Mesodermal cell (in vitro differentiated cells): ENCODE measurements around the gene PISD.
A peak's percentile ranks its signal among the peaks of the same experiment; 100 is the strongest.

Source experiments
- H3K27ac ChIP-seq: 2 replicates; pipeline ENCODE4 v1.7.0; 2013; ENCODE audit warnings: mild to moderate bottlenecking, low read depth, low read length, moderate library complexity; ENCODE audit not compliant: severe bottlenecking
- H3K36me3 ChIP-seq: 2 replicates; pipeline ENCODE4 v1.7.1; 2013; ENCODE audit warnings: mild to moderate bottlenecking, low read length, moderate library complexity; ENCODE audit not compliant: control insufficient read depth, insufficient read depth
- H3K4me1 ChIP-seq: one replicate; pipeline ENCODE4 v1.7.1; 2013; ENCODE audit warnings: mild to moderate bottlenecking, low read length; ENCODE audit not compliant: insufficient read depth, control insufficient read depth, poor library complexity, severe bottlenecking
- H3K4me3 ChIP-seq: 2 replicates; pipeline ENCODE4 v1.7.0; 2013; ENCODE audit warnings: low read length, control low read depth, mild to moderate bottlenecking; ENCODE audit not compliant: insufficient read depth, poor library complexity, severe bottlenecking; ENCODE audit errors: extremely low read depth
- H3K9me3 ChIP-seq: 2 replicates; pipeline ENCODE4 v1.7.1; 2013; ENCODE audit warnings: mild to moderate bottlenecking, low read length, moderate library complexity; ENCODE audit not compliant: control insufficient read depth
- WGBS, 2 experiments: methylation state at CpG; one replicate each; pipeline ENCODE4 v1.1.5; 2013; ENCODE audit warnings: missing lambda C conversion rate in 2 of 2; ENCODE audit not compliant: insufficient coverage in 2 of 2; 5-methylcytosine and 5-hydroxymethylcytosine counted together

The PISD gene

GRCh38 chr22:31652911-31653684, 8.9 kb downstream of the PISD start:
- H3K27ac ChIP-seq, result no peak overlapping the region
- H3K4me1 ChIP-seq, result peaks cover under 1% of the 10 kb centered on the region
- WGBS, 2 experiments, result 96 to 100% methylated on average over 4 of the region's 9 CpGs
- no peak overlapping the region for H3K4me3 ChIP-seq
- peaks cover 21% of the 10 kb centered on the region for H3K36me3 ChIP-seq
- no peaks in the 10 kb centered on the region for H3K9me3 ChIP-seq

GRCh38 chr22:31652088-31652487, 9.9 kb downstream of the PISD start:
- 93 to 94% methylated on average over 7 of the region's 9 CpGs for WGBS, 2 experiments
- no peaks in the 10 kb centered on the region for H3K9me3 ChIP-seq

GRCh38 chr22:31651664-31652063, 10.4 kb downstream of the PISD start:
- H3K9me3 ChIP-seq, result no peaks in the 10 kb centered on the region
- WGBS, 2 experiments, result 94 to 100% methylated on average over 1 to 3 of the region's 4 CpGs
- H3K4me3 ChIP-seq, result no peak overlapping the region
- peaks cover 7% of the 10 kb centered on the region for H3K4me1 ChIP-seq
- no peak overlapping the region for H3K27ac ChIP-seq
- H3K36me3 ChIP-seq, result peaks cover 31% of the 10 kb centered on the region

More at GRCh38 chr22:31652088-31652487, 9.9 kb downstream of the PISD start:
- Histone ChIP-seq H3K4me3 (no peak overlapping the region), H3K27ac (no peak overlapping the region), H3K36me3 (peaks cover 30% of the 10 kb centered on the region), H3K4me1 (peaks cover 3% of the 10 kb centered on the region)

DNA sequence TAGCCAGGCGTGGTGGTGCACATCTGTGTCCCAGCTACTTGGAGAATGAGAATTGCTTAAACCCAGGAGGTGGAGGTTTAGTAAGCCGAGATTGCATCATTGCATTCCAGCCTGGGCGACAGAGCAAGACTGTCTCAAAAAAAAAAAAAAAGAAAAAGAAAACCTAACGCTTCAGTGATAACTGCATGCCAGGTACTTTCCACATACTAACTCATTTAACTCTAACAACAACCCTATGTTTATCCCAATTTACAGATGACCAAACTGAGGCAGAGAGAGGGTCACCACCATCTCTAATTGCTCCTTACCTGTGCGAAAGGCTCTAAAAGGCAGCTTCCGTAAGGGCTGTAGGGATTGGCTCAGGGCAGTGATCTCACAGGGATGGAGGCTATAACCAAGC, 11.6 kb downstream of the PISD start:
- Histone ChIP-seq H3K4me3 (no peak overlapping the region), H3K4me1 (peaks cover 15% of the 10 kb centered on the region), H3K9me3 (no peaks in the 10 kb centered on the region), H3K36me3 (peaks cover 38% of the 10 kb centered on the region), H3K27ac (no peak overlapping the region)
- 80 to 100% methylated on average over 1 to 3 of the region's 6 CpGs for WGBS, 2 experiments

GRCh38 chr22:31647523-31648320, 14.3 kb downstream of the PISD start:
- Histone ChIP-seq H3K36me3 (peaks cover 53% of the 10 kb centered on the region), H3K4me3 (no peak overlapping the region), H3K27ac (no peak overlapping the region), H3K4me1 (peaks cover 15% of the 10 kb centered on the region), H3K9me3 (no peaks in the 10 kb centered on the region)
- 87 to 95% methylated on average over 10 to 11 of the region's 11 CpGs for WGBS, 2 experiments

DNA sequence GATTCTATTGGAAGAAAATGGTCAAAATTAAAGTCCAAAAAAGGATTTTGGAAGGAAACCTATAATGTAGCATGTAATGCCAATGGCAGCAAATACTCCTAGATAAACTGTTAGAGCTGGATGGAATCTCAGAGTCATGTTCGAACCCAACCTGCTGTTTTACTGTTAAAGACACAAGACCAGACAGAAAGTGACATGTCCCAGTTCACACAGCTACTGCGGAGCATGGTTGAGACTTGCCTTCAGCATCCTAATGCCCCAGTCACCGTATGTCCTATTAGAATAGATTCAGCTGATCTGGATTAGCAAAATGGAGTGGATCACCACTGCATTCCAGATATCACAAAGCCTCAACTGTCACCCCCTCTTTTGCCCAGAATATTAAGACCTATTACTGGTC, 14.9 kb downstream of the PISD start:
- H3K4me1 ChIP-seq, result peaks cover 15% of the 10 kb centered on the region
- H3K4me3 ChIP-seq, result no peak overlapping the region
- peak overlapping the region; percentile 31 for H3K27ac ChIP-seq
- 93 to 100% methylated on average over 2 to 3 of the region's 3 CpGs for WGBS, 2 experiments
- peaks cover 57% of the 10 kb centered on the region for H3K36me3 ChIP-seq
- no peaks in the 10 kb centered on the region for H3K9me3 ChIP-seq

DNA sequence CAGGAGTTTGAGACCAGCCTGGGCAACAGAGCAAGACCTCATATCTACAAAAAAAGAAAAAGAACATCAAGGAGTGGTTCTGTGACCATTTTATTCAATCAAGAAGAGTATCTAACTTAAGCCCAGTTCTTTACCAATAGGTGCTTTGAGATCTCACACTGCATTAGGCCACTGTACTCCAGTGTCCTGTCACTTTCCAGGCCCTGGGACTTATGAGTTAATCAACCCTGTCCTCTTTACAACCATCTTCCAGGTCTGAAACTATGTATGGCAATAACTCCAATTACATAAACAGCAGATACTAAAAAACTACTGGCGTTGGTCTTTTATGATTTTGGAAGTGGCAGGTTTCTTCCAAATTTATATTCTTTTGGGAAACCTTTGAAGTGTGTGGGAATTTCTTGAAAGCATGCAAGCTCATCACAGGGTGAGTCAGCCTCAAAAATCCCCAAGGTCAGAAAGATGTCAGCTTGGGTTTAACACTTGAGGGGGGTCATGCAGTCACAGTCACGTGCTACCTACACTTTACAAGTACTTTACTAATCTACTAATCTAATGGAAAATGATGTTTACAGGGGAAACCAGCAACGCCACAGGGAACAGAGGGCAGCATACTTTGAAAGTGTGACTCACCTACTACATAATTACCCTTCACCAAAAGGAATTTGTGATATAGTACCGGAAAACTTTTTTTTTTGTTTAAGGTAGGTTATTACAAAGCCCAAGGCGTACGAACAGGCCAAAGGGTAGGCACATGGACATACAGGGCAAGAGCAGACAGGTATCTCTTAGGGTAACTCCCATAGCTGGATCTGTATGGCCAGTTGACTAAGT, 15.6 kb downstream of the PISD start:
- no peaks in the 10 kb centered on the region for H3K9me3 ChIP-seq
- peaks cover 15% of the 10 kb centered on the region for H3K4me1 ChIP-seq
- H3K4me3 ChIP-seq, result no peak overlapping the region
- 83 to 100% methylated on average over 3 of the region's 6 CpGs for WGBS, 2 experiments
- peak overlapping the region; percentile 31 for H3K27ac ChIP-seq
- H3K36me3 ChIP-seq, result peaks cover 57% of the 10 kb centered on the region

DNA sequence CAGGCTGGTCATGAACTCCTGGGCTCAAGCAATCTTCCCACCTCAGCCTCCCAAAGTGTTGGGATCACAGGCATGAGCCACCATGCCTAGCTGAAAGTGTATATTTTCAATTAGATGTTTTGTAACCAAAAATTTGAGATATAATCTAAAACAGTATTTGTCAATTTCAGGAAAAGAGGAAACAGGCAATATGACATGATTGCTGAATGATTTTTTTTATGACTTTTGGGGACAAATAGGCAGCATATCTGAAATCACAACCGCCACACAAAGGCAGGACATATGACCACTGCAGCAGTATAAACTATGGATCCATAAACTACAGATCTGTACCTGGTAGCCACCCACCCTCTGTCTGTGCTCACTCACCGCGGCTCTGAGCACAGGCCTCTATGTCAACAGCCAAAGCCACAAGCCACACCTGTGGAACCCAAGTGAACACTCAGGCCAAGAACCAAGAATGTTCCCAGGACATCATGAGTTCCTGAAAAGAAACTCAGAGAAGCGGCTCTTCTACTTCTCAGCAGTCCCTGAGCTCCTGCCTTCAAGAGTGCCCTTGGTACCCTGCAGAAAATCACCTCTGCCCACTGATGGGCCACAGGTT, 22.5 kb downstream of the PISD start:
- H3K27ac ChIP-seq, result no peak overlapping the region
- H3K4me3 ChIP-seq, result no peak overlapping the region
- no peaks in the 10 kb centered on the region for H3K9me3 ChIP-seq
- H3K4me1 ChIP-seq, result peaks cover 8% of the 10 kb centered on the region
- H3K36me3 ChIP-seq, result peaks cover 11% of the 10 kb centered on the region
- WGBS, 2 experiments, result 93 to 96% methylated on average over 4 of the region's 4 CpGs

- Histone ChIP-seq H3K36me3 (peaks cover 9% of the 10 kb centered on the region), H3K27ac (peak overlapping the region; percentile 5), H3K9me3 (no peaks in the 10 kb centered on the region), H3K4me3 (no peak overlapping the region), H3K4me1 (peaks cover 8% of the 10 kb centered on the region)
- WGBS, 2 experiments, result 91 to 96% methylated on average over 12 to 13 of the region's 15 CpGs
Observed at GRCh38 chr22:31637891-31638618, 24.0 kb downstream of the PISD start.
